ENCODE results near the gene GTF2A1.
A peak's percentile ranks its signal among the peaks of the same experiment; 100 is the strongest.
"Not testable (repeated sequence)": the region's sequence is repeated elsewhere in the genome, so short reads cannot be mapped to it uniquely, and the experiment has no call there.

GTF2A1 gene

GRCh38 chr14:81220830-81221578, at the start of gene GTF2A1:
GTF2A1 (minus strand) TSS chr14:81220959; CDS start chr14:81220518, 441 bp downstream.
- peak; percentile 99 for DNase-seq (ENCODE audit: low read depth, low spot score)

DNA sequence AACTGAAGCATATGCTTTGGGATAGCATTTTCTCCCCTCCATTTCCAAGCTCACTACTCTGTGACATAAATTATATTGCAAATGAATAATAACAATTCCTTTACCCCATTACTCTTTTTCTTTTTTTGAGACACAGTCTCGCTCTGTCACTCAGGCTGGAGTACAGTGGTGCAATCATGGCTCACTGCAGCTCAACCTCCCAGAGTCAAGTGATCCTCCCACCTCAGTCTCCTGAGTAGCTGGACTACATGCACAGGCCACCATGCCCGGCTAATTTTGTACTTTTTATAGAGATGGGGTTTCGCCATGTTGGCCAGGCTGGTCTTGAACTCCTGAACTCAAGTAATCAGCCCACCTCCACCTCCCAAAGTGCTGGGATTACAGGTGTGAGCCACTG, 49.2 kb upstream of the GTF2A1 start:
- no peak for DNase-seq (ENCODE audit: low read depth, low spot score)

DNA sequence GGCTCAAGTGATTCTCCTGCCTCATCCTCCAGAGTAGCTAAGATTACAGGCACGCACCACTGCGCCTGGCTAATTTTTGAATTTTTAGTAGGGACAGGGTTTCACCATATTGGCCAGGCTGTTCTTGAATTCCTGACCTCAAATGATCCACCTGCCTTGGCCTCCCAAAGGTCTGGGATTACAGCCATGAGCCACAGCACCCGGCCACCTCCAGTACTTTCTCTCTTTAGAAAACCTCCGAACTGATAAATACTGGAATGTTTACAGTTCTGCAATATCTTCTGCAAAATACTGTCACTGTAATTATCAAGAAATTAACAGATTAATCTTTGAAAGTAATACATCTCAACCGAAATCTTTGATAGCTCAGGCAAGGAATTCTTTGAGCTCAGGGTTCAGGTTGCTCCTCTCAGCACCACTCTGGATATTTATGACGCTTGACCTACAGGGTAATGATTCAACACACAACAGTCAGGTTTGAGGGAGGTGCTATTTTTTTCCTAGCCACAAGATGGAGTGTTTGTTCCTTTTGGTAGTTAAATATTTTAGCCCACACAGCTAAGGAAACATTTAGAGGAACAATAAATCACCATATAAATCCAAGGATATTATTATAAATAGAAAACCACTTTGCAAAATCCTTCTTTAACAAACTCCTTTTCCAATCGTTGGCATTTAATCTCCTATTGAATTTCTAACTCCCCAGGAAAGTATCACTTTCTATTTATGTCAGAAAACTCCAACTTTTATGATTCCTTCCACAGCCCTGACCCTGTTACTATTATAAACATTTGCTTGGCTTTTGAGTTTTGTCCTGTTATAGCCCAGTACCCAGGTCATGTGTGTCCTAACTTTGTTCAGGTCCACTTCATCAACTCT, 48.6 kb upstream of the GTF2A1 start:
- peak; percentile 78 for DNase-seq (ENCODE audit: low read depth, low spot score)

DNA sequence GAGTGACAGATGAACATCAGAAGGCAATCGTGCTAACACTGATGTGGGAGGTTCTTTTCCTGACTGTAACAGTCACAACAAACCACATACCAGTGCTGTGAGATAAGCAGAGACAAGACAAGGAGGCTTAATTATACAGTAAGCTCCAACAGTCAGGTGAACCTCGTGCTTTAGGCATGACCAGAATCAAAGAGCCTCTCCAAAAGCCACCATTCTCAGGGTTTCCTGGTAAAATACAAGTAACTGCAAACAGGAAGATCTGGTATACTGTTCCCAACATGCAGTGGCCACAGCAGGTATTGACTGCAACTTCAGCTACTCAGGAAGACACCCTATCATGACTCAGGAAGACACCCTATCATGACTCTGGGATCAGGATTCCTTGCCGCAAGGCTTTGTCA, 47.3 kb upstream of the GTF2A1 start:
- DNase-seq (ENCODE audit: low read depth, low spot score): peak; percentile 23

GRCh38 chr14:81265636-81266169, 44.9 kb upstream of the GTF2A1 start:
- no peak for DNase-seq (ENCODE audit: low read depth, low spot score)

- no peak for DNase-seq (ENCODE audit: low read depth, low spot score)
Observed at GRCh38 chr14:81264671-81265070, 43.9 kb upstream of the GTF2A1 start.

DNA sequence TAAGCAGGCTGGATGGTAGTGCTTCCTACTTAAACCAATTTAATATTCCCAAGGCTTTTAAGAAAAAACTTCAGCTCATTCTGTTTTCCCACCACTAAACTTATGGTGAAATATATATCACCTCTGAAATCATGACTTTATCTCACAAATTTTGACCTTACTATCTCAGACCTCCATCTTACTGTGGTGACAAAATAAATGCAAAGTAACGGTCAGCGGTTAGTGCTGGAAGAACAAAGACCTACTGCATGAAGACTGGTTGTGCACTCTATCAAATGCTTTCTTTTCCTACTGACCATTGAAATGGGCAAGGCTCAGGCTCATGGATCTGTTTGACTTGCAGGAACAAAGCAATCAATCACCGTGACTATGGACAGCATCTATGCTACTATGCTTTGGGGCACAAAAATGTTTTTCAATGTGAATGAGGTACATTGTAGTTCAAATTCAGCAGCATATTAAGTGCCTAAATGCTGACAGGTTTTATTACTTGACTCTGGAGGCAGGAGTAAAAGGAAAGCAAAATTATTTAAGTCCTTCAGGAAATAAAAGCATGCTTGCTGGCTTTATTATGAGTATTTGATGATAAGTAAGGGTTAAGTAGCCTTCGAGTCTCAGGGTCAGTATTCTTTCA, 43.1 kb upstream of the GTF2A1 start:
- DNase-seq (ENCODE audit: low read depth, low spot score): no peak

DNA sequence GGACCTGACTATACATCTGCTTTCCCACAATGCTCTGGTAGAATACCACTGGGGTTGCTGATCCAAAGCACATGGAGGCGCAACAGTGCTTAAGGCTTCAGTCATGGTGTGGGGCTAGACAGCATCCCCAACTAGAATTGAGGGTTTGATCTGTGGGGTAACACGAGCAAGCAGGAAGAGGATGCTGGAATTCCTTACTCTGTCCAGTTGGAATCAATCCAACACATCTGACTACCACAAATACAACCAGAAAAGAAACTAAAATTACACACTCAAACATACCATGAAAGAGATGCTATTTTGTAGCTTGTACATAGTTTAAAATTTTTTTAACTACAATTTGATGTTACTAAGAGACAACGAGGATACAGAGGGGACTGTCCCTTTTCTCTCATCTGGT, 40.4 kb upstream of the GTF2A1 start:
- no peak for DNase-seq (ENCODE audit: low read depth, low spot score)

DNA sequence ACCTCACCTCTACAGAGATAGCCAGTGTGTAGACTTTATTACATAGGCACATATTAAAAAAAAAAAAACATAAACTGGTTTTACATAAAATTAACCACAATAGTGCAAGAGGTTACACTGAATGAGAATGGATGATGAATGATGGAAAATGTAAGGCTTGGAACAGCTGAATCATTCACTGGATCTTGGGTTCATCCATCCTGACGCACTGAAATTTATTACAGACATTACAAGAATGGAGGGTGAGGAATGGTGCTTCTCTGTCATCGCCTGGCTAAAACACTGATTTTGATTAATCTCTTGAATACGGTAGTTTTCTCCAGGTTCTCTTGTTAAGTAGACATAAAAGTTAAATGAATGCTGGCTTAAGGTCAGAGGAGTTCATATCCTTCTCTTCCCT, 40.0 kb upstream of the GTF2A1 start:
- no peak for DNase-seq (ENCODE audit: low read depth, low spot score)

GRCh38 chr14:81256289-81256960, 35.7 kb upstream of the GTF2A1 start:
- peak; percentile 30 for DNase-seq (ENCODE audit: low read depth, low spot score)

- no peak for DNase-seq (ENCODE audit: low read depth, low spot score)
Observed at GRCh38 chr14:81252278-81252677, 31.5 kb upstream of the GTF2A1 start.

DNA sequence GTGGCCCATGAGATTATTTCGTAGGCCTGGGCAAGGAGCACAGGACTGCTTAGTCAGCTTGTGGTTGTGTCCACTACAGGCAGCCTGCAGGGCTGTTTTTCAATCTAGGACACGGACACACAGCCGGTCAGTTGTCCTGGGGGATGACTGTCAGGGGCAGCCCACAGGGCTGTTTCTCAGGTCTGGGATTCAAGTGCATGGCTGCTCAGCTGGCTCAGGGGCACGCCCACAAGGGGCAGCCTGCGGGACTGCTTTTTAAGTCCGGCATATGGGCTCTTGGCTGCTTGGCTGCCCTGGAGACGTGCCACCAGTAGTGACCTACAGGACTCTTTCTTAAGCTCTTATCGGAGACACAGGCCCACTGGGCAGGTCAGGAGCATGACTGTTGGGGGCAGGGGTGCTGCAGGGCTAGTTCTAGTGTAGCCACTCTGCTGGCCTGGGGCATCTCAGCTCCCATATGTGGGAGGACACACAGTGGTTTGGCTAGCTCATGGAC, 26.6 kb upstream of the GTF2A1 start:
- DNase-seq (ENCODE audit: low read depth, low spot score): no peak

DNA sequence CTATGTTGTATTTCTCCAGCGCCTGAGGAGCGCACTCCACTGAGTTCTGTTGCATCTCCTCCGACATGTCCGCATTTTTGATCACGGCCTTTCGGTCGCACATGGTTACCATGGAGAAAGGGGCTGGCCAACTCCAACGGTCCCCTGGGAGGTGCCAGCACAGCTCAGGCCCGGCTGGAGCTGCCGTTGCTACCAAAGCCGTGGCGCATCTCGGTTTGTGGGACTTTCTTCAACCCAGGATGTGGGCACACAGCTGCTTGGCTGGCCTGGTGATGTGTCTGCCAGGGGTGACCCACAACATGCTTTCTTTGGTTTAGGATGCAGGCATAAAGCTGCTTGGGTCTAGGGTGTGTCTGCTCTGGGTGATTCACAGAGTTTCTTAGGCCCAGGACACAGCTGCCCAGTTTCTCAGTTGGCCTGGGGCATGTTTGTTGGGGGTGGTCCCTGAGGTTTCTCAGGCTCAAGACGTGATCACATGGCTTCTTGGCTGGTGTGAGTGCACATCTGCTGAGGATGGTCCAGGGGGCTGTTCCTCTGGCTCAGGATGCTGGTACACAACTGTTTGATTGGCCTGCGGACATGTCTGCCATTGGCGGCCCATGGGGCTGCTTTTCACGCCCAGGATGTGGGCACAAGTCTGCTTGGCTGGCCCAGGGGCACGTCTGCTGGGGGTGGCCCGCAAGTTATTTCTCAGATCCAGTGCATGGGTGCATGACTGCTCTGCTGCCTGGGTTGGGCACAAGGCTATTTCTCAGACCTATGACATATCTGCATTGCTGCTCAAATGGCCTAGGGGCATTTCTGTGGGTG, 25.9 kb upstream of the GTF2A1 start:
- no peak for DNase-seq (ENCODE audit: low read depth, low spot score)

DNA sequence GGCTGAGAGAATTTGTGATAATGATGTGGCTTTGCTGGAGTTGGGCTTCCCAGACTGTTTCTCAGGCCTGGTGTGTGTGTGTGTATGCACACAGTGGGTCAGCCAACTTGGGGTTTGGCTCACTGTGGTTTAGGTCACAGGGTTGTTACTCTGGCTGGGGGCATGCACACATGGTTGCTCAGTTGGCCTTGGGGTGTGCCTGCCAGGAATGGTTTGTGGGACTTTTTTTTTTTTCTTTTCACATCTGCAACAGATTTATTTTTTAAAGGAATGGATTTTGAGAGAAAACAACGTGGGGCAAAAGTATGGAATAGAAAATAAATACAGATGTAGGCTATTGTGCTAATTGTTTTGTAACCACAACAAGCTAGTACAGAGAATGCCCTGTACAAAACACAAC, 25.0 kb upstream of the GTF2A1 start:
- no peak for DNase-seq (ENCODE audit: low read depth, low spot score)

- DNase-seq (ENCODE audit: low read depth, low spot score): not testable (repeated sequence)
Observed at GRCh38 chr14:81244431-81244830, 23.7 kb upstream of the GTF2A1 start.

- DNase-seq (ENCODE audit: low read depth, low spot score): no peak
Observed at GRCh38 chr14:81243499-81243898, 22.7 kb upstream of the GTF2A1 start.

- DNase-seq (ENCODE audit: low read depth, low spot score): not testable (repeated sequence)
Observed at GRCh38 chr14:81236849-81237248, 16.1 kb upstream of the GTF2A1 start.

DNA sequence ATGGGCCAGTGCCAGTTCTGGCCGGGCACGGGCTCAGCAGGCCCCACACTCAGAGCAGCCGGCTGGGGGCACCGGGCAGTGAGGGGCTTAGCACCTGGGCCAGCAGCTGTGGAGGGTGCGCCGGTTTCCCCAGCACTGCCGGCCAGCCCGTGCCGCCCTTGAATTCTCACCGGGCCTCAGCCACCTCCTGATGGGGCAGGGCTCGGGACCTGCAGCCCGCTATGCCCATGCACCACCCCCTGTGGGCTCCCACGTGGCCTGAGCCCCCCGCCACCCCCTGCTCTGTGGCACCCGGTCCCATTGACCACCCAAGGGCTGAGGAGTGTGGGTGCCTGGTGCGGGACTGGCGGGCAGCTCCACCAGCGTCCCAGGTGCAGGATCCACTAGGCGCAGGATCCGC, 15.4 kb upstream of the GTF2A1 start:
- DNase-seq (ENCODE audit: low read depth, low spot score): no peak

DNA sequence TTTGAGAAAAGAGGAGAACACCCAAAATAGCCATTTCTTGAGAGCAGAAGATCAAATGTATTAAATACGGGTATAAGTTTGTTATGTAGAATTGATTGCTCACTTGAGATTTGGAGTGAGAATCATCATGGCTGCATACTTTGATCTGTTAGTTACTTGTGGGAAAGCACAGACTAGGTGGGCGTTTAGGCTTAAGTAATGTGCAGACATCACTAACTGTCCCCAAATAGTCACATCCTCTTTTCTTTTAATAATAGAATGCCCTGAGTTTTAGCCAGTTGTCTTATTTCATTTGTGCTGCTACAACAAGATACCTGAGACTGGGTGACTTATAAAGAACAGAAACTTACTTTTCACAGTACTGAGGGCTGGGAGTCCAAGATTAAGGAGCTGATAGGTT, 14.3 kb upstream of the GTF2A1 start:
- no peak for DNase-seq (ENCODE audit: low read depth, low spot score)

- DNase-seq (ENCODE audit: low read depth, low spot score): peak; percentile 76
Observed at GRCh38 chr14:81234278-81234677, 13.5 kb upstream of the GTF2A1 start.

DNA sequence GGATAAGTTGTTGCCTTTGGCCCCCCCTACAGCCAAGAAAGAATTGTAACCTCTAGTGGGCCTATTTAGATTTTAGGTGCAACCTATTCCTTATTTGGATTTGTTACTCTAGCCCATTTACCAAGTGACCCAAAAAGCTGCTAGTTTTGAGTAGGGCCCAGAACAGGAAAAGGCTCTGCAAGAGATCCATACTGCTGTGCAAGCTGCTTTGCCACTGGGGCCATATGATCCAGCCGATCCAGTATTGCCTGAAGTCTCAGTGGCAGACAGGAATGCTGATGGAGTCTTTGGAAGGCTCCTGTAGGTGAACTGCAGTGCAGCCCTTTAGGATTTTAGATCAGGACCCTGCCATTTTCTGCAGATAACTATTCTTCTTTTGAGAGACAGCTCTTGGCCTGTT, 12.9 kb upstream of the GTF2A1 start:
- DNase-seq (ENCODE audit: low read depth, low spot score): no peak

Data from astrocyte of the hippocampus (primary cell).